ENCODE results near the gene NQO2.
A peak's percentile ranks its signal among the peaks of the same experiment; 100 is the strongest.
"Not testable (repeated sequence)": the region's sequence is repeated elsewhere in the genome, so short reads cannot be mapped to it uniquely, and the experiment has no call there.

Gene NQO2

DNA sequence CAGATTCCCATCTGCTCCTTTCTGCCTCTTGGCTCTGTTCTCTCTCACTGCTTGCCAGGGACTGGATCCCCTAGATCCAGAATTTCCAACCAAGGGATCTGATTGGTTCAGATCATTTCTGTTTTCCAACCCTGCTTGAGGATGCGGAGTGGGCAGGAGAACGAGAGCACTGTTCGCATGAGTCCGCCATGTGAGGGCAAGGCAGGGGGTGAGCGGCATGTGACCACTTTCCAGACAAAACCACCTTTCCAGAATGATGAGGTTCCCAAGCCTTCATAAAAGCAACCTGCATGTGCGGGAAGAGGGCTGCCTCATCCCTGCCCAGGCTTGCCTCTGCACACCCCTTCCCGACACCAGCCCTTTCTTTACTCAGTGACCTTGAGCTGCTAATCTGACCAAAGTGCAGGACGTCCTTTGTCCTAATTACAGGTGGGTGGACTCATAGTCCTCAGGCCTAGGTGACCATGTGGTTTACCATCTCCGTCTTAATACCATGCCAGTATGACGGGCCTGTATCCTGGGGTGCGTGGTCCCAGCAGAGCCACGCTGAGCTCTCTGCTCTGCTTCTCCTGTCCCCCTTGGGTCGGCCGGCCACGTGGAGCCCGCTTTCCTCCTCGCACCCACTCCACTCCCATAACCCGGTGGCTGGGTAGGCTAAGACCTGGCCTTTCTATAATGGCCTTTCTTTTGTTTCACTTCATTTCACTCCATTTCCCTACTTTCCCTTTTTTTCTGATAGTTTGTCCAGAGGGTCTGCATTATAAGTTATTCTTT lies 14.4 kb downstream of the NQO2 start:
- no peak for DNase-seq (ENCODE audit: low spot score)

DNA sequence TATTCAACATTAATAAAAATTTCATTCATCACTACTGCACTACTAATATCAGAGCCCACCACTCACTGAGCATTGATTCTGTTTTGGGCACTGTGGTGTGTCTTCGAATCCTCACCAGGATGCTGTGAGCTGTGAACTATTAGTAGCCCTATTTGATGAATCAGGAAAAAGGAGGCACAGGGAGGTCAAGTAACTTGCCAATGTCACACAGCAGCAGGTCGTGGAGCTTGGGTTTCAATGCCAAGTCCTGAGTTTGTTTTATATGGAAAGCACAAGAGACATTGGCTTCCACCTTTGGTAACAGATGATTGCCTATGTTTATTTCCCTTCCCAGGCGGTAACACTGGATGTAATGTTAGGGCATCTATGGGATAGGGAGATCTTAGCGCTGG lies 15.0 kb downstream of the NQO2 start:
- no peak for DNase-seq (ENCODE audit: low spot score)

DNA sequence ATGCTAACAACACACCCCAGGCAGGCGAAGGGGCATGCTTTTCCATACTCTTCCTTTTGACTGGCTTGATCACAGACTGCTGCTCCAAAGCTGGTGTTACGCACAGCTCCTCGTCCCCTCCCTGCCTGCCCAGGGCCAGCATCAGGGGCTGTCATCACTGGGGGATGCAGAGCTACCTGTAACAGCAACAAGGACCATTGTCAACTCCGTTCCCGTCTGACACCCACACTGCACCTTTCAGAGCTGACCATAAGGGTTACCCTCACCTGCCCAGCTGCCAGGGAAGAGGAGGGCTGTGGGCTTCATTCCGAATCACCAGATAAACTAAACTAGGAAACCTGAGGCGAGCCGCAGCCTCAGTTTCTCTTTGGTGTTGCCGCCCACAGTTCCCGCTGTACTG lies 15.4 kb downstream of the NQO2 start:
- no peak for DNase-seq (ENCODE audit: low spot score)

DNA sequence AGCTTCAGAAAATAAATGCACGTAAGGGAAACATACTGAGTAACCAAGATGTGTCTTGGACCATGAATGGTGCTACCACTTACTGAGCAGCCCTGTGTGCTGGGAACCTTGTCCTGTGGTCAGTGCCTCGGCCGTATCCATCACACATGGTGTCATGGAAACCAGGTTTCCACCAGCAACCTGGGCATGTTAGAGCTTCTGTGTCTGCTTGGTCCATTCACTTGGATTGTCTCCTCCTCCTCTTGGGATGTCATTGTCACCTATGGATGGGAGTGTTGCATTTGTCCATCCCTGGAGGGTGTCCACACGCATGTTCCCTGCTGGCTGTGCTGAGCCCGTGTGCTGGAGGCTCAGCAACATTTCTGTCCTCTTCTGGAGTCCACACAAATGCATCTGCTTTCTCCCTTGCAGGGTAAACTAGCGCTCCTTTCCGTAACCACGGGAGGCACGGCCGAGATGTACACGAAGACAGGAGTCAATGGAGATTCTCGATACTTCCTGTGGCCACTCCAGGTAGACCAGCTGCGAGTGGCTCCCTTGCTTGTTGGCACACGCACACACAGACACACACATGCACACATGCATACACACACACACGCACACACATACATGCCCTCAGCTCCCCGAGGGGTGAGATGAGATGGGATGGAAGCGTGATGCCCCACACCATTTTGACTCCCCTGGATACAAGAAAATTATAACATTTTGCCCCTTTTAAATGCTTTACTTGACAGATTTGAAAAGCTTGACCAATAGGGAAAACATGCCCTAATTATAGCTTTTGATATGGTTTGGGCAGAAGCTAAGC lies 17.0 kb downstream of the NQO2 start:
- no peak for DNase-seq (ENCODE audit: low spot score)

DNA sequence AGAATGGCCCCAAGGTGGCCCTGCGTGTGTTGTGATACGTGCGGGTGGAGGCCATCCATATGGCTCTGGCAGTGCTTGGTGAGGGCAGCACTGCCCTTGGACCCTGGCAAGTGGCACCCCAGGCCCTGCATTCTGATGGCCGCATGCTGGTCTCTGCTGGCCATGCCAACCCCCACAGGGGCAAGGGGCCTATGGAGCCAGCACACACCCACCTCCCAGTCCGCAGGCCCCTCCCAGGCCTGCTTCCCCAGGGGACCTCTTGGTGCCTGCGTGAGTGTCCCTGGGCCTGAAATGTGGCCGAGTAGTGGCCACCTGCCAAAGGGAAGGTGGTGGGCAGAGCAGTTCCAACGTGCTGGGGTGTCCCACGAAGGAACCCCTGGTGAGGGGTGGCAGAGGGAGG lies 17.6 kb downstream of the NQO2 start:
- no peak for DNase-seq (ENCODE audit: low spot score)

DNA sequence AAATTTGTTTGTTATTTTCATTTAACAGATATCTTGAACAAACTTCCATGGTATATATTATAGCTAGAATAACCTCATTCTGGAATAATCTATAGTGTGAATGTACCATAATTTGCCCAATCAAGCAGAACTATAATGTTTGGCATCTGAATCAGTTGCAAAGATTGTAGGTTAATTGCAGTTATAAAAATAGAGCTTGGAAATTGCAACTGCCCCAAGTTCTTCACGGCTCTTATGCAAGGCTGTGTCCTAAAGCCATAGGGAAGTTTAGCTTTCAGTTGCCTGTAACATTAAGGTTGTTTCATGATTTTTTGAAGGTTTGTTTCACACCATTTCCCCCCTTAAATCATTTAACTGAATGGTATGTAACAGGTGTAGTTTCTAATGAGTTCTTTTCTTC lies 19.4 kb downstream of the NQO2 start:
- no peak for DNase-seq (ENCODE audit: low spot score)

DNA sequence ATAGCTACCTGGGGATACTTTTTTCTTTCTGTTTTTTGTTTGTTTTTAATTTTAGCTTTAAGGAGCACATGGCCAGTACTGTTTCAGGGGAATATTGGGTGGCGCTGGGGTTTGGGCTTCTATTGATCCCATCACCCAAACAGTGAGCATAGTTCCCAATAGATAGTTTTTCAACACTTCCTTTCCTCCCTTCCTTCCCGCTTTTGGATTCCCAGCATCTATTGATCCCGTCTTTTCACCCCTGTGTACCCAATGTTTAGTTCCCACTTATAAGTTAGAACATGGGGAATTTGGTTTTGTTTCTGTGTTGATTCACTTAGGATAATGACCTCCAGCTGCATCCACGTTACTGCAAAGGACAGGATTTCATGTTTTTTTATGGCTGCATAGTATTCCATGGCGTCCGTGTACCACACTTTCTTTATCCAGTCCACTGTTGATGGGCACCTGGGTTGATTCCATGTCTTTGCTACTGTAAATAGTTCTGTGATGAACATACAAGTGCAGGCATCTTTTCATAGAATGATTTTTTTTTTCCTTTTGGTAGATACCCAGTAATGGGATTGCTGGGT lies 20.1 kb downstream of the NQO2 start:
- no peak for DNase-seq (ENCODE audit: low spot score)

DNA sequence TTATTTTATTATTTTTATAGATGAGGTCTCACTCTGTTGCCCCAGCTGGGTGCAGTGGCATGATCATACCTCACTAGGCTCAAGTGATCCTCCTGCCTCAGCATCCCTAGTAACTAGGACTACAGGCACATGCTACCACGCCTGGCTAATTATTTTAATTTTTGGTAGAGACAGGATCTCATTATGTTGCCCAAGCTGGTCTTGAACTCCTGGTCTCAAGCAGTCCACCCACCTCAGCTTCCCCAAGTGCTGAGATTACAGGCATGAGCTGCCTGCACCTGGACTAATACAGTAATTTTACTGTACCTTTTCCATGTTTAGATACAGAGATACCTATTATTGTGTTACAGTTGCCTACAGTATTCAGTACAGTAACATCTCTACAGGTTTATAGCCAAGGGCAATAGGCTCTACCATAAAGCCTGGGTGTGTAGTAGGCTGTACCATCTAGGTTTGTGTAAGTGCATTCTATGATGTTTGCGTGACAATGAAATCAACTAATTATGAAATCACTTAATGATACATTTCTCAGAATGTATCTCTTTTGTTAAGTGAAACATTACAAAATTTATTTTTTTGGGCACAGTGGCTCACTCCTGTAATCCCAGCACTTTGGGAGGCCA lies 21.4 kb downstream of the NQO2 start:
- not testable (repeated sequence) for DNase-seq (ENCODE audit: low spot score)

DNA sequence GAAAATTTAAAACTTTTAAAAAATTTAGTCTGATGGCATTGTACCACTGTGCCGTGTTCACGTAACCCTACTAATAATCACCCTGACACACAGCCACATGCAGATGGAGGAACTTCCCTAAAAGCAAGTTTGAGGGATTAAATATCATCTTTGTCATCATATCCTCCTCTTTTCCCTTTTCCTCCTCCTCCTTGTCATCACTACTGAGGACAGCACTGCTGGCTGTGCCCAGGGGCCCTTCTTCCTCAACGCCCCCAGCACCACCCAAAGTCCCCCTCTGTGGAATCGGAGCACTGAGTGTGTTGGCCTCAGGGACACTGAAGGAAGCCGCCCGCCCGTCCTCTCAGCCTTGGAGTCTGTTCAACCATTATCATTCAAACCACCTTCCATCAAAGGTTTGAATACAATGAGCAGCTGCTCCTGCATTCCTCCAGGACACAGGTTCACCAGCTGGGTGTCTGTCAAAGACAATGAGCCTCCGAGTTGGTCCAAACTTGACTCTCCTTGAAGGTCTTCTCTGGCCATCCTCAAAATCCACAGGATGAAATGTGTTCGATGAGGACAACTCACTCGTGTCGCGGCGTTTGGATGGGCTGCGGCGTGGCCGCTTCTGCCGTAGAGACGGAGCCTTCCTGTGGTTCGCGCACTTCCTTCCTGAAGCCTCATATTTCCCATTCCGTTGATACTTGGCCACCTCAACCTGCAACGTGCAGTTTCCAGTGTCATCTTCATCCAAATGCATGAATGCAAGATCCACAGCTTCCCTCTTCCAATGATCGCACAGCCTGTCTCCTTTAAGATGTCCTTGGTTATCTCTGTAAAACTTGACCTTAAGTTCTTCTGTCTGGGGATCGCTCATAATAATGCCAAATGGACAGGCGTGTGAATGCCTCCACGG lies 23.3 kb downstream of the NQO2 start:
- no peak for DNase-seq (ENCODE audit: low spot score)

DNA sequence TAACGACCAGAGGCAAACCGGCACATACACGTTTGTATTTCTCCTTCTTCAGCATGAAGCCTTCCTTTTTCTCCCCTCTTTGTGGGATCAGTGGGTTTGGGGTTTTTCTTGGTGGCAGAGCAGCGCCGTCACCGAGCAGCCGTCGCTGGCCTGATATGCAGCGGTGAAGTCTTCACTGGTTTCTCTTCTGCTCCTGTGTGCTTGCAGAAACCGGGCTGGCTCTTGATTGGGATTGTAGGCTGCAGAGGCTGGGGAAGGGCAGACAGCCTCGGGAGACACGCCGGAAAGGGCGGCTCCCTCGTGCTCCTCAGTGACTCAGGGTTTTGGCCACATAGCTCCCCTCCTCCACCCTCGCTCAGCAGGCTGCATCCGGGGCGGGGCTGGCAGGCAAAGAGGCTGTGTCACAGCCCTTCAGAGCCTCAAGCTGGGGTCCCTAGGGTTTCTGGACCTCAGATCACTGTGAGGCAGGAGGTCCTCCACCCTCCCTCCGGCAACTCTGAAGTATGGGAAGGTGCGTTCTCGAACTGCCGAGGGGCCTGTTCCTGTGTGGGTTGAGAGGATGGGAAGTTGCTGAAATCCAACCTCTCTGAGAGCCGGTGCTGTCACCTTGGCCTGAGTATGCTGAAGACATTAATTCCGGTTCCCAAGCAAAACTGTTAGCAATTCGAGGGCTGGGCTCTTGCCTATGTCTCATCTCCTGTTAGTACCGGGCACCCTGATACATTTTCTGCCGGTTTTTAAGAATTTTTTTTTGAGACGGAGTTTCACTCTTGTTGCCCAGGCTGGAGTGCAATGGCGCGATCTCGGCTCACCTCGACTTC lies 24.2 kb downstream of the NQO2 start:
- DNase-seq (ENCODE audit: low spot score), result peak; percentile 70

DNA sequence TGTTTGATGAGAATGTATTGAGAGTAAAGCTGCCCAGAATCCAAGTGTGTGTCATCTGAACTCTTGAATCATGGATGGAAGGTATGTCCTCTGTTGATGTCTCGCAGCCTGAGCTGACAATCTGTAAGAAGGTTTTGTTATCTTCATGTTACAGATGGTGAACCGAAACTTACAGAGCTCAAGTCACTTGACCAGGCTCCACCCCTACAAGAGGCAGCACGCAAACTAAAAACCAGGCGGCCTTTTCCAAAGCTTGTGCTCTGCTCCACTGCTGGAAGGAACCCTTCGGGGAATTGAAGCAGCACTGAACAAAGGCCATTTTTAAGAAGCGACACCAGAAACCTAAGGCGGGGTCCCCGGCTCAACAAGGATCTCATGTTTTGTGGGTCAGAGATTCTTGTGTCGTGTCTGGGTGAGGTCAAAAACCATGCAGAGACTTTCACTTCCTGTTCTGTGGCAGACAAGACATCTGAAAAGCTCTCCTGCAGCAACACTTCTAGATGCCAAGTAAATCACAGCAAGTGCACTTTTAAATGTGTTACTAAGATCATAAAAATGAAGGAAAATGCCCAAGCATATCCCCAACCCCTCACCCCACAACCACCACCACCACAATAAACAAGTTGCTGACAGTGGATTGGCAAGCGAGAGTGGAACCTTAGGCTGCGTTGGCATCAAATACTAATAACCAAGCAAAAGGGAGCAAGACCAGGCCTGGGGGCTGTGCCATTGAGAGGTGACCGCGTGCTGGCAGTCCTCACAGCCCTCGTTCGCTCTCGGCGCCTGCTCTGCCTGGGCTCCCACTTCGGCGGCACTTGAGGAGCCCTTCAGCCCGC lies 27.3 kb downstream of the NQO2 start:
- DNase-seq (ENCODE audit: low spot score), result no peak

DNA sequence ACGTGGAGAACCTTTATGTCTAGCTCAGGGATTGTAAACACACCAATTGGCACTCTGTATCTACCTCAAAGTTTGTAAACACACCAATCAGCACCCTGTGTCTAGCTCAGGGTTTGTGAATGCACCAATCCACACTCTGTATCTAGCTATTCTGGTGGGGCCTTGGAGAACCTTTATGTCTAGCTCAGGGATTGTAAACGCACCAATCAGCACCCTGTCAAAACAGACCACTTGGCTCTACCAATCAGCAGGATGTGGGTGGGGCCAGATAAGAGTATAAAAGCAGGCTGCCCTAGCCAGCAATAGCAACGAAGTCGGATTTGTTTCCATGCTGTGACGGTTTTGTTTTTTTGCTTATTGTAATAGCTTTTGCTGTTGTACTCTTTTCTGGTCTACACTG lies 28.5 kb downstream of the NQO2 start:
- DNase-seq (ENCODE audit: low spot score), result not testable (repeated sequence)

DNA sequence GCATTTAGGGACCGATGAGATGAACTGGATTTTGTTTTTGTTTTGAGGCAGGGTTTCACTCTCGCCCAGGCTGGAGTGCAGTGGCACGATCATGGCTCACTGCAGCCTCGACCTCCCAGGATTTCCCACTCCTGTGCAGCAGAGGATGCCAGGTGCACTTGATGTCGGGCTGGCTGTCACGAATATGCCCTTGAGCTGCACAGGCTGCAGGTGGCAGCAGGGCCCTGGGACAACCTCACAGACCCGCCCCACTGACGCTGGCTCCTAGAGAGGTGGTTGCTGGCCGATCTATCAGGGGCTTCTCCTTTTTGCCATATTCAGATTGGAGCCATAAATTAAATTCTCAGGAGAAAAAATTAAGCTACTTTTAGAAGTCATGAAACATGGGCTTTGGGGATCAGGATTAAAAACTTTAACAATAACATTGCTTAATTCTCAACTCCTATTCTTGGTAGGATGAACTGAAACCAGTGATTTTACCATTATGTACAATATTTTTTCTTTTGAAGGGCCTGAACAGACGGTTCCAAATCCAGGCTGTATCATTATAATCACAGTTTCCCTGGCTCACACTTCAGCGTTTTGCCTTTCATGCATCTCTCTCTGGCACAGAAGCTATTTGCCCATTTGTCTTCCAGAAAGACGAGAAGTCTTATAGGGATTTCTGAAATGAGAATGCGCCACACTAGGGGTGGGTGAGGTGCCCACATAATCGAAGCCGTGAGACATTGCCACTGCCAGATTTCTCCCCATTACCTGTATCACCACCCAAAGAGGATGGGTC lies 32.4 kb downstream of the NQO2 start:
- DNase-seq (ENCODE audit: low spot score), result peak; percentile 31

DNA sequence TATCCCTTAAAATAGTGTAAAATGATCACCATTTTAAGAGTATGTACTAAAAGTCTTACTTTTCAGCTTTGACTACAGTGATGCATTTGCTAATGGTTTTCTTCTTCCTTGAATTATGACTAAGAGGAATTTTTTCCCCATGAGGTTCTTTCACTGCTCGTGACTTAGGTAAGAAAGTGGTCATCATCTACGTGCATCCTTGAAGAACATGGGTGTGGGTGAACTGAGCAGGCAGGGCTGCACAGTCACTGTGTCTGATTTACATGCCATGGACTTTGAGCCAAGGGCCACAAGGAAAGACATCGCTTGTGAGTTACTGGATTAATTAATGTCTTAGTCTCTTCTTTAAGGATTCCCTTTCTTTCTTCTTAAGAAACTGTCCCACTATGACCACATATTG lies 33.3 kb downstream of the NQO2 start:
- no peak for DNase-seq (ENCODE audit: low spot score)

DNA sequence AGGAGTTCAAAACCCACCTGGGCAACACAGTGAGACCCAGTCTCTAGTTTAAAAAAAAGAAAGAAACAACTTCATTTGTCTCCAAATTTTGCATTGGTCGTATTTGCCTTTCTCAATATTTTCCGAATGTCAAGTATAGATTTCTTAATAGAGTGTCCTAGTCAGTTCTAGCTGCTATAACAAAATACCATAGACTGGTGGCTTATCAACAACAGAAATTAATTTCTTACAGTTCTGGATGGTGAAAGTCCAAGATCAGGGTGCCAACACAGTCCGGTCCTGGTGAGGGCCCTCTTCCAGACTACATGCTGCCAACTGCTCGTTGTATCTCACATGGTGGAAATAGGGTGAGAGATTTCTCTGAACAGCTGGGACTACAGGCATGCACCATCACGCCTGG lies 34.0 kb downstream of the NQO2 start:
- DNase-seq (ENCODE audit: low spot score), result no peak

DNA sequence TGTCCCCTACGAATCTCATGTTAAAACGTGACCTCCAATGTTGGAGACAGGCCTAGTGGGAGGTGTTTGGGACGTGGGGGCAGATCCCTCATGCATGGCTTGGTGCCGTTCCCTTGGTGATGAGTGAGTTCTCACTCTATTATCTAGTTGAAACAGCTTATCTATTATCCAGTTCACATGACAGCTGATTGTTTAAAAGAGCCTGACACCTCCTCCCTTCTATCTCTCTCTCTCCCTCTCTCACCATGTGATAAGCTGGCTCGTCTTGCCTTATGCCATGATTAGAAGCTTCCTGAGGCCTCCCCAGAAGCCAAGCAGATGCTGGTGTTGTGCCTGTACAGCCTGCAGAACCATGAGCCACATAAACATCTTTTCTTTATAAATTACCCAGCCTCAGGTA lies 35.7 kb downstream of the NQO2 start:
- no peak for DNase-seq (ENCODE audit: low spot score)

DNA sequence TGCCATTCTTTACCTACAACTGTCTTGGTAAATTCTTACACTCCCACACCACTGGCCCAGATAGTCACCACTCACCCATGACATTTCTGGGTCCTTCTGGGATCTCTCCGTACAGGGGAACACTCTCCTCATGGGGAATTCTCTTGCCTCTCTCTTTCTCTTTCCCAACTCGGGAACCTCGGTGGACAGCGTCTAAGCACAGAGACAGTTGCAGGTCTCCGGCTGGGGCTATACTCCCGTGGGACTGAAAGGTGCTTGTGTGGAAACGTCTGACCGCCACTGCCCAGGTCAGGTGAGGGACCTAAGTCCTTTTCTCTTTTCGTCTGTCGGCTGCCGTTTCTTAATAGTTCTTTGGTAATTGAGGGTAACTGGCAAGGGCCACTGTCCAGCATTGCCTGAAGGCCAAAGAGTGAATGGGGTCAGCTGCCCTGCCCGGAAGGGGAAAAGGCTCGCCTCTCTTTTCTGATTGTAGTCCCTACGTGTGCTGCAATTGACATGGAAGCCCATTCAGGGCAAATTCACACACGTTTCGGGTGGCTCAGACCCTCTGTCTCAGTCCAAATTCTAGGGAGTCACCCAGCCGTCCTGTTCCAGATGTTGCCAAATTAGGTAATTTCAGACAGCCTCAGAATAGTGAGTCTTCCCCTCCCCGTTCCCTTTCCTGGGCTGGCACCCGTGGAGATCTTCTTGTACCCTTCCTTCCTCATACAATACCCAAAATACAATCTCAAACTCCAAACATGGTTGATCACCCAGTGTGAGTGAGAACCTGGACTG lies 37.4 kb downstream of the NQO2 start:
- DNase-seq (ENCODE audit: low spot score), result no peak

DNA sequence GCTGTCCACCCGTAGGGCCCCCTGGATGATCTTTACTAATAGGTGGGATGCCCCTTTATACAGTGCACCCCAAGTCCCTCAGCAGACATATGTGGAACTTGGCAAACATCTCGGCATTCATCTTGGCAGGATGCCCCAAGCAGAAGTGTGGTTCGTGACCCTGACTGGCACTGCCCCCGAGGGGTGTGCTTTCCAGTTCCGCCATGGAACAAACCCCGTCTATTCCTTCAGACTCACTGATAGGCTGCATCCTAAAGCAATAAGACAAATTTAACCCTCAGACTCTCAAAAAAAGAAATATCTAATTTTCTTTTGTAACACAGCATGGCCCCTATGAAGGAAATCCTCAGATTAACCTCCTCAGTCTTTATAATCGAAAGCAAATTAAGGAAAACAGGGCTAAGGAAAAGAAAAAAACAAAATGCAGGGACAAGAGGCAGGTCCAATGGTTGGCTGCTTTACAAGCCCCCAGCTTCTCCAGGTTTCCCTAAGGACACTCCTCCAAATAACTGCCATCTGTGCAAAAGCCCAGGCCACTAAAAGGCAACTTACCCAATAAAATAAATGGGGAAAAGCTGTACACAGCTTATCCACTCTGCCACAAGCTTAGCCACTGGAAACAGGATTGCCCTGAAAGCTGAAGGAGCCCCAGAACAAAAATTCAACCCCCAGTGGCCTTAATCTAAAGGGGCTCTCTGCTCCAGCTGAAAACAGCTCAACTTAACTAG lies 38.1 kb downstream of the NQO2 start:
- DNase-seq (ENCODE audit: low spot score), result no peak
